ENCODE data around the gene GALNT9.
"Not testable (repeated sequence)": the region's sequence is repeated elsewhere in the genome, so short reads cannot be mapped to it uniquely, and the experiment has no call there.

GALNT9 gene

DNA sequence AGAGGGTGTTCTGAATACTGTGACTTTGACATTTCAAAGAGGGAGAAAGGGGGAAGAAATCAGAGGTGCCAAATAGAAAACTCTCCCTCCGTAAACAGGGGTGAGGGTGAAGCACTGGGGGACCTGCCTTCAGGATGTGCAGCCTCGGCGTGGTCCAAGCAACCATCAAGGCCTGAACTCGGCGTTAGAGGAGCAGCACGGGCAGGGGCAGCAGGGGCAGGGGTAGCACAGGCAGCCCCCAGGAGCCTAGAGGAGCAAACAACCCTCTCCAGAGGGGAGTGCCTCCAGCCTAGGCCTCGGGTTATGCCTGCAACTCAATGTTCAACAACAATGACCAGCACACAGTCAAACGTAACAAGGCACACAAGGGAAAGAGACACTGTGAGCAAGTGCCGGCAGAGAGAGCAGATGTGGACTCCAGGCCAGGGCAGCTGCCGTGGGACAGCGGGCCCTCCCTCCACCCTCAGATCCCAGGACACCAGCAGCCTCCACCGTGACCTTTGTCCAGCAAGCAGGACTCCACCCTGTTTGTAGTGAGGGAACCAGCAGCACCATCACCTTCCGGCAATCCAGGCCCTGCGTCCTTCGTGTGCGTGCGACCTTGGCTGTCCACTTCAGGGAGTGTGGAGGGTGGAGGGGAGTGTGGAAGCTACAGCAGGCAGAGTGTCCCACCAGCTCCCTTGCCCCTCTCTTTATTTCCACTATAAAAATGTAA lies 18.0 kb downstream of the GALNT9 start:
- DNase-seq: no peak

DNA sequence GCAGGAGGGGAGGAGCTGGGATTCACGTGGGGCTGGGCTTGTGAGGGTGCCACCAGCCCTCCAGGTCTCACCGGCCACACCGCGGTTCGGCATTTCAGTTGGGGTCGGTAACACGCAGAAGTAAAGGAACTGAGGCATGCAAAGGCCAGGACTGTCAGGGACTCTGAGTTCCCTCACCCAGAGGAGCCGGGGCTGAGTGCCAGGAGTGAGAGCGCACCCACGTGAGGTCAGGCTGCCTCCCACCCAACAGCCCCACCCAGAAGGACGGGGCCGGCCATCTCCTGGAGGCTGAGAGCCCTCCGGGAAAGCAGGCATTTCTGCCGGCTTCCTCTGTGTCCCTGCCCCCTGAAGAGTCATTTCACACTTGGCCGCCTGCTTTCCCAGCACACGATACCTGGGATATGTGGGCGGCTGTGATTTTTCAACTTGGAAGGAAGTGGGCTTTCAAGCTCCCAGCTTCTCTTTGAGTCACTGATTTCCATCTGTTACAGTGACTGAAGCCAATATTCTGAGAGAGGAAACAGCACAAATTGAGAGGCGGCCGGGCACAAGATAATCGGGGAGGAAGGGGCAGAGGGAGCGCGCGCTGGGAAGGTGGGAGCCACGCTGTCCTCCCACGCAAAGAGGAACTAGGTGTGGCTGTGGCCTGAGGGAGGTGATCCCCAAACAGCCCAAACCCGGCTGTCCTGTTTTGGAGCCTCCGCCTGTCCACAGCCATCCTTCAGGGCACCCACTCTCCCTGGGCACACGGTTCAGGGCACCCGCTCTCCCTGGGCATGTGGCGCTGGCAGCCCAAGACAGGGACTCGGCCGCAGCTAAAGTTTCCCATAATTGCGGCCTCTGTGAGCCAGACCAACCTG lies 19.0 kb downstream of the GALNT9 start:
- DNase-seq: no peak

DNA sequence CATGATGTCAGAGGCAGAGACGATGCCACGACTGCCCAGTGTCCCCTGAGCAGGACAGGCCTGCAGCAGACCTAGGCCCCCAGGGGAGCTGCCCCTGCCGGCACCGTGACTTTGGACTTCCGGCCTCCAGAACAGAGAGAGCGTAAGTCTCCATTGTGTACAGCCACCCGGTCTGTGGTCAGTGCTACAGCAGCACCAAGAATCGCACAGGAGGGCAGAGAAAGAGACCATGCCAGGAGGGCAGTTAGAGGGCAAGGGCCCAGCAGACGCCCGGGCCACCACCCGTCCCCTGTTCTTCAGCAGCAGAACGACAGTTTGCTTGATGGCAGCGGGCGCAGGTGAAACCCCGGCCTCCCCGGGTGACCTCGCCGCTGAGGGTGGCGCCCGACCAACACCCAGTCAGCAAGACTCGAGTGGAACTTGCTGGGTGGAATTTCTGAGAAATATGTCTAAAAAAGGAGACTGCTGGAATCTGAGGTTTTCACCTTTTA lies 19.7 kb downstream of the GALNT9 start:
- DNase-seq: no peak

DNA sequence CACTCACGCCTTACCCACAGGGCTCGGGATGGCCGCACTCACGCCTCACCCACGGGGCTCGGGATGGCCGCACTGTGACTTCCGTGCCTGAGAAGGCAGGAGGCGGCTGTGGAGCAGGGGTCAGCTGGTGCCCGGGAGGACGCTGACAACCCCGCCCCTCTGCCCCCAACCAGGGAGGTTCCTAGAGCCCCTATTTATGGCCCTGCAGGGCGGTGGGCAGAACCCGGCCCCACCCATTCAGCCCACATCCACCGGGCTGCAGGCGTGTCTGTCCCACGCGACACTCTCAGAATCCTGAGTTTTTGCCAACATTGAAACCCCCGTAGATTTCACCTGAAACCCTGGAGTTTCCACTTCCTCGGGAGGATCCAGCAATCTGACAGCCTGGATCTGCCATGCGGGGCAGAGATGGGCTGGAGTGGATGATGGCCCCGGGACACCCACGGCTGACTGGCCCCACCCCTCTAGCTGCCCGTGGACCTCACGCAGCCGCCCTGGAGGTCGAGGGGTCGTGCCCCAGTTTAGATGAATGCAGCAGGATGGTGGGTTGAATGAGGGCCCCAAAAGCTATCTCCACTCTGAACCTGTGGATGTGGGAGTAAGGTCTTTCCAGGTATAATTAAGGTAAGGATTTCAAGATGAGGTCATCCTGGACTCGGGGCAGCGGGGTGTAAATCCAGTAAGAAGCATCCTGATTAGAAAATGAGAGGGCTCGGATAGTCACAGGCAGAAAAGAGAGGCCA lies 20.4 kb downstream of the GALNT9 start:
- no peak for DNase-seq

DNA sequence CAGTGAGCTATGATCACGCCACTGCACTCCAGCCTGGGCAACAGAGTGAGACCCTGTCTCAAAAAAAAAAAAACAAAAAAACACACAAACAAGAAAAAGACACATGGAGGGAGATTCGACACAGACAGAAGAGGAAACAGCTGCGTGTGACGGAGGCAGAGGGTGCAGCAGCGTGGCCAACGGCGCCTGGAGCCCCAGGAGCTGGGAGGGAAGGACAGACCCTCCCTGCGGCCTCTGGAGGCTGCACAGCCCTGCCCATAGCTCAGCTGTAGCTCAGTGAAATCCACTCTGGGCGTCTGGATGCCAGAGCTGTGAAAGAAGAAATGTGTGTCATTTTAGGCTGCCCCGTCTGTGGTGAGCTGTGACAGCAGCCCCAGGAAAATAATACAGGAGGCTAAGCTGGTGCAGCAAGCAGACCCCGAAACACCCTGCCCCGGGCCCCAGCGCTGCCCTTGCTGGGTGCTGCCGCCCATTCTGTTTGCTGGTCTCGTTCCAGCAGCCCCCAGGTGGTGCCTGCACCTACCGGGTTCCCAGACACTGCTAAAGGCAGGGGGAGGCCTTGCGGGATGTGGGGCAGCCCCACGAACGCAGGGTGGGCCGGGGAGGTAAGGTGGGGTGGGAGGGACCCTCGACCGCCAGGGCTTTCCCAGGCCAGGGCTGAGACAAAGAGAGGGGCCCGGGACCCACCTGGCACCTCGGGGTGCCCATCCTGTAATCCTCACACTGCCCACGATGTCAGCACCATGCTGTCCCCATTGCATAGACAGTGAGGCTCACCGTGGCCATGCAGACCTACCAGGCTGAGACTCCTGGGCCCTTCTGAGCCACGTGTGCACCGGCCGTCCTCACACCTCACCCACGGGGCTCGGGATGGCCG lies 21.2 kb downstream of the GALNT9 start:
- DNase-seq: no peak

DNA sequence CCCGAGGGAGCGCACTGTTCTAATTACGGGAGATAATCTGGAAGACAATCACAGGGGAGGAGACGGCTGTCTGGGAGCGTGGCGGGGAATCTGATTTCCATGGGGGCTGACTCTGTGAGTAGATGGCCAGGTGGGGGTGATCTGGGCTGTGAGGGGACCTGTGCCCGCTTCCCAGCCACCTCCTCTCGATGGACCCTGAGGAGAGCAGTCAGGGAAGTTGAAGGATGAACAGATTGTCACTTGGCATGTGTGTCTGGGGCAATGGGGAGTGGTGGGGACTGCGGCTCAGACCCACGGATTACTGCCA lies 22.6 kb downstream of the GALNT9 start:
- no peak for DNase-seq

DNA sequence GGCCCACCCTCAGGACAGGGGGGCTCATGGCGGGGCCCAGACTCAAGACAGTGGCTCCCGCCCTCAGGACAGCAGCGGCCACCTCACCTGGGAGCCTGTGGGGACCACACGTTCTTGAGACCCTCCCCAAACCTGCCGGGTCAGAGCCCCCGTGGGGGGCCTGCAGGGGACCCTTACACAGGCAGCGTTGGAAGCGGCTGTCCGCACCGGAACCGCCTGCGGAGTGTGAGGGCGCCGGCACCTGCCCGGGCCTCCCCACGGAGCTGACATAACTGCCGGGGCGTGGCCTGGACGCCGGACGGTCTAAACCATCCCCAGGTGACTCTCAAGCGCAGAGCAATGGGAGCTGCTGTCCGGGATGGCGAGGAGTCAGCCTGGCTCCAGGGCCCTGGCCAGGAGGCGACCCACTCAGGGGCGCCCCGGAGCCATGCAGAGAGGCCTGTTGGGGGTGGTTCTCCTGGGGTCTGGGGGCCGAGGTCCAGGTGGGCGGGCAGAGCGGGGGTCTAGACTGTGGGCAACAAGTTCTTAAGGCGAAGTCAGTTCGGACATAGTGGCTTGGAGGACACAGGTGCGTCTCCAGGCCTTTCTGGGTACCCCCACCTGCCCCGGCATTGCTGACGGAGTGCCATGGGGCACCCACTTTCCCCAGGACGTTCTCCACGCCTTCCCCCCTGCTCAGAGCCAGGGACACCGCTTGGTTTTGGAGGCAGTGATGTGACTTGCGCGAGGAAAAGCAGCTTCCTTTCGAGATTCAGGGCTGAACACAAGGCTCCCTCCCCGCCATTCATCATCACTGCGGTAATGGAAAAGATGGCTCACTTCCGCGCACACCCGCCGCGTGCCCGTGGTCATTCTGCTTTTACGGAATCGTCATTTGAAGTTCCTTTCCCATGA lies 23.2 kb downstream of the GALNT9 start:
- no peak for DNase-seq

DNA sequence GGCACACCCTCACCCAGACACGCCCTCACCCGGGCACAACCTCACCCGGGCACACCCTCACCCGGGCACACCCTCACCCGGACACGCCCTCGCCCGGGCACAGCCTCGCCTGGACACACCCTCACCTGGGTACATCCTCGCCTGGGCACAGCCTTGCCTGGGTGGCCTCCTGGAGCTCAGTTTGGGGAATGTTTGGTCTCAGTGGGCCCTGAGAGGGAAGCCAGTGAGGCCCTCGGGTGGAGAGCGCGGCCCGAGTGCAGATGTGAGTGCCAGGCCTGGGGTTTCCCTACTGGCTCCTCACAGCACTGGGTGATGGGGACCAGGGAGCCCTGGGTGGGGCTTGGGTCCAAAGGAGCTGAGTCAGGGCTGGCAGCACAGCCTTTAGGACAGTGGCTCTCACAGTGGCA lies 23.8 kb downstream of the GALNT9 start:
- no peak for DNase-seq

DNA sequence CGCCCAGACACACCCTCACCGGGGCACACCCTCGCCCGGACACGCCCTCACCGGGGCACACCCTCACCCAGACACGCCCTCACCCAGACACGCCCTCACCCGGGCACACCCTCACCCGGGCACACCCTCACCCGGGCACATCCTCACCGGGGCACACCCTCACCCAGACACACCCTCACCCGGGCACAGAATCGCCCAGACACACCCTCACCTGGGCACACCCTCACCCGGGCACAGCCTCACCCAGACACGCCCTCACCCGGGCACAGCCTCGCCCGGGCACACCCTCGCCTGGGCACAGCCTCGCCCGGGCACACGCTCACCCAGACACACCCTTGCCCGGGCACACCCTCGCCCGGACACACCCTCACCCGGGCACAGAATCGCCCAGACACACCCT lies 24.5 kb downstream of the GALNT9 start:
- not testable (repeated sequence) for DNase-seq

DNA sequence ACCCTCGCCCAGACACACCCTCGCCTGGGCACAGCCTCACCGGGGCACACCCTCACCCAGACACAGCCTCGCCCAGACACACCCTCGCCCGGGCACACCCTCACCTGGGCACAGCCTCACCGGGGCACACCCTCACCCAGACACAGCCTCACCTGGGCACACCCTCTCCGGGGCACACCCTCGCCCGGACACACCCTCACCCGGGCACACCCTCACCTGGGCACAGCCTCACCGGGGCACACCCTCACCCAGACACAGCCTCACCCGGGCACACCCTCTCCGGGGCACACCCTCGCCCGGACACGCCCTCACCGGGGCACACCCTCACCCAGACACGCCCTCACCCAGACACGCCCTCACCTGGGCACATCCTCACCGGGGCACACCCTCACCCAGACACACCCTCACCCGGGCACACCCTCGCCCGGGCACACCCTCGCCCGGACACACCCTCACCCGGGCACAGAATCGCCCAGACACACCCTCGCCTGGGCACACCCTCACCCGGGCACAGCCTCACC lies 25.5 kb downstream of the GALNT9 start:
- DNase-seq: not testable (repeated sequence)

DNA sequence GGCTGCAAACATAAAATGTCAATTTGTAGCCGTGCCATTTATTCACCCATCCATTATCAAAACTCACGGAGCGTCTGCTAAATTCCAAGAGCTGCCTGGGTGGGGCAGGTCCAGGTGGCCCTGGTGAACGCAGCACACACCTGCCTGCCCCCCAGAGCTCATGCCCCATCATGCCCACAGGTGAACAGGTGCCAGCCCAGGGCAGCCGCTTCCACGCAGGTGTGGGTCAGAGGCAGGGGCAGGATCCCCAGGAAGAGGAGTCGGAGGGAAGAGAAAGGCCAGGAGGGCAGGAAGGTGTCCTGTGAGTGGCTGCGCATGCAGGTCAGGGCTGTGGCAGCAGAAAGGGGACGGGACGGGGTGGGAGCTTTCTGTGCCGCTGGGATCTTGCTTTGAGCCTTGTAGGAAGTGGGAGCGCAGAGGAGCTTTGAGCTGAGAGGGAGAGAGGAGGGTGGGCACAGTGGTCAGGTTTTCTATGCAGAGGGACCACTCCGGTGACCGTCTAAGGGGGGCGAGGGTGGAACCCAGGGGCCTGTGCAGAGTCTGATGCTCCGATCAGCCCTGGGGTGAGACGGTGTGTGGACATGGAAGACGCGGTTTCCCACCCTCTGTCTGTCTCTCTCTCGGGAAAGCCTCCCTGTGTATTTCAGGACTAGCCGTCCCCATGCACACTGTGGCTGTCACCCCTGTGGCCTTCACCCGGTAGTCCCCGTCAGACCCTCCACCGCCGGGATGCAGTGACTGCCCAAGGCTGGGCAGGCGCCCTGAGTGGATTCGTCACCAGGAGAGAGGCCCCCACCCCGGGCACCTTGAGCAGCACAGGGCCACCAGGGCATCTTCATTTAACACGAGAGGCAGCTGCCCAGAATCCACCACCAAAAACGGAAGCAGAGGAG lies 26.7 kb downstream of the GALNT9 start:
- DNase-seq: no peak

DNA sequence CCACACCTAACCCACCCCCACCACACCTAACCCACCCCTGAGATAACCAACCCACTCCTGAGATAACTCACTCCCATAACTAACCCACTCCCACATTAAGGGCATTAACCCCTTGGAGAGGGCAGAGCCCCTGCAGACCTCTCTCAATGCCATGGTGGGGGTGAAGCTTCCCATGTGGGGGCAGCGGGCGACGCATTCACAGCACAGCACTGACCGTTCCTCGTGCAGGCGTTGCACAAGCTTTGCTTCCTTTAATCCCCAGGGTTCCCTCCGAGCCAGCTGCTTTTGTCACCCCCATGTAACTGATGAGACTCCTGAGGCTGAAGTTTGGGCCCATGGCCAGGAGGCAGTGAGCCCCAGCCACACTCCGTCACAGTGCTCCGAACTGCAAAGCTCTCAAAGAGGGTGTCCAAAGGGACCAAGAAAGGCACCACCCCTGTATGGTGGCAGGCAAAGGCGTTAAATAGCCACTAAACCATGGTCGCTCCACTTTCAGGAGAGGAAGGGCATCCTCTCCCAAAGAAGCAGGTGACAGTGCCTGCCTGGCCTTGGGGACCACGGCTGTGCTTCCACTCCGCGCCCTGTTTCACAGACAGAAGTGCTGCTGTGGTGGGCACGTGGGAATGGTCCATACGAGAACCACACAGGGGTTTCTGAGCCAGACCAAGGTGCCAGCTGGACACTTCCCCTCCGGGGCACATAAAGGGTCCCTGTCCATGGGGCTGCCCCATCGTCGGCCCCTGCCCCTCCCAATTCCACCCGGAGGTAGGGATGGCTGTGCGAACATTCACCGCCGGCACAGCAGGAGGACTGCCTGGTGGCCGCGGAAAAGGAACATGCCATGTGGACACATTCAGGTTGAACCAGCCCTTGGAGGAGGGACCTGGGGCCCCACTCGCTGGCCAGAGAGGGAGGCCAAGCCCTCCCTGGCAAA lies 28.3 kb downstream of the GALNT9 start:
- no peak for DNase-seq

DNA sequence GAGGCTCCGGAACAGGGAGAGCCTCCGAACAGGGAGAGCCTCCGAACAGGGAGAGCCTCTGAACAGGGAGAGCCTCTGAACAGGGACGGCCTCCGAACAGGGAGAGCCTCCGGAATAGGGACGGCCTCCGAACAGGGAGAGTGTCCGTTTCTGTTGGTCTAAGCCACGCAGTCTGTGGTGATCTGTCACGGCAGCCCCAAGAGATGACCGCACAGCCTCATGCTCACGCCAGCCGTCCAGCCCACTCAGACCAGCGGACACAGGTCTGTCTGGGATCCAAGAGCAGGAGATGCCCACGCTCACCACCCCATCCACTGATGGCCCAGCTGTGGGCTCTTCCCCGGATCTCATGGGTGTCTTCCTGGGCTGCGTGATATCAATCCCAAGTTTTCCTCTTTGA lies 33.3 kb downstream of the GALNT9 start:
- DNase-seq: no peak

DNA sequence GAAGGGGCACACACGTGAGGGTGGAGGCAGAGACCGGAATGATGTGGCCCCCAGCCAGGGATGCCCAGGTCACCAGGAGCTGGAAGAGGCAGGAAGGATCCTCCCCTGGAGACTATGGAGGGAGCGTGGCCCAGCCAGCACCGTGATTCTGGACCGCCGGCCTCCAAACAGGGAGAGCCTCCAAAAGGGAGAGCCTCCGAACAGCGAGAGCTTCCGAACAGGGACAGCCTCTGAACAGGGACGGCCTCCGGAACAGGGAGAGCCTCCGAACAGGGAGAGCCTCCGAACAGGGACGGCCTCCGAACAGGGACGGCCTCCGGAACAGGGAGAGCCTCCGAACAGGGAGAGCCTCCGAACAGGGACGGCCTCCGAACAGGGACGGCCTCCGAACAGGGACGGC lies 33.8 kb downstream of the GALNT9 start:
- DNase-seq: not testable (repeated sequence)

DNA sequence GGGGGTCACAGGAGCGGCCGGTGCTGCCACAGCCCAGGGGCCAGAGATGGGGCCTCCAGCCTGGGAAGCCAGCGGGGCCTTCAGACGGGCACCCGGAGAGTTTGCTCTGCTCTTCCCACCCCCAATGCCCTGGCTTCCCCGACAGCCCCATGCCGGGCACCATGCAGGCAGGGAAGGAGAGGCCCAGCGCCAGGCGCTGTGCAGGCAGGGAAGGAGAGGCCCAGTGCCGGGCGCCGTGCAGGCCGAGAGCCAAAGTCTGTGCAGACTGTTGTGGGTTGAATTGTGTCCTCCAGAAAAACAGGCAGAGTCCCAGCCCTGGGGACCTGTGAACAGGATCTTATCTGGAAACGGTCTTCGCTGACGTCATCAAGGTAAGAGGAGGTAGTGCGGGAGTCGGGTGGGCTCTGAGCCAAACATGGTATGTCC lies 34.3 kb downstream of the GALNT9 start:
- no peak for DNase-seq

DNA sequence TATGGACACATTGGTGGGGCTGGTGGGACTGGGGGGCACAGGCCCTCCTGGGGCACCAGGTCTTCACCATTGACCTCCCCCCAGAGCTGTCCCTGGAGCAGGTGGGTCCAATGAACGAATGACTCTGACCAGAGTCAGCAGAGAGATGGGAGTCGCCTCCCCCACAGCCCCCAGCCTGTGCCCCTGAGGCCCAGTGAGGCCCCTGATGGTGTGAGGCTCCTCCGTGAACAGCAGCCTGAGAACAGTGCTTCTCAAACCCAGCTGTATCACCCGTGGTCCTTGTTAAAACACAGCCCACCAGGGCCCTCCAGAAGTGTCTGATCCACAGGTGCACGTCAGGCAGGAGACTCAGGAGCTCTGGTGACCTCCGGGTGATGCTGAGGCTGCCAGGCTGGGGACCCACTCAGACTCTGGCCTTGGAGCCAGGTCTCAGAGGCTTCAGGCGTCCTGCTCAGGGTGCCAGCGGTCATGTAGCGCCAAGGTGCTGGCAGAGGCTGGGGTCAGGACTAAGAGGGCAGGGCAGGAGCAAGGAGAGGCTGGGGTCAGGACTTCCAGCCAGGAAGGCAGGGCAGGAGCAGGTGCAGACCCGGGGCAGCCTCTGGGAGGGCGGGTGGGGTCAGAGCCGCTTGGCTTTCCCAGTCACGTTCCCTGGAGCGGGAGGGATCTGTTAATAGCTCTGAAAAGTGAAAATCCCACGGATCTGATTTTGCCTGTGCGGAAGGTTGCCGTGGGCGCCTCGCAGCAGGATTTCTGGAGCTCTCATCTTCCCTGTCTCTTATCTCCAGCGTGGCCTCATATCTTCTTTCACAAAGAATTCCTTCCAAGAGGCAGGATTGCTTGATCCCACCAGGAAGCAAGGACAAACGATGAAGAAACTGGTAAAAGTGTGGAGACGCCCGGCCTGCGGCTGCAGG lies 35.0 kb downstream of the GALNT9 start:
- no peak for DNase-seq

DNA sequence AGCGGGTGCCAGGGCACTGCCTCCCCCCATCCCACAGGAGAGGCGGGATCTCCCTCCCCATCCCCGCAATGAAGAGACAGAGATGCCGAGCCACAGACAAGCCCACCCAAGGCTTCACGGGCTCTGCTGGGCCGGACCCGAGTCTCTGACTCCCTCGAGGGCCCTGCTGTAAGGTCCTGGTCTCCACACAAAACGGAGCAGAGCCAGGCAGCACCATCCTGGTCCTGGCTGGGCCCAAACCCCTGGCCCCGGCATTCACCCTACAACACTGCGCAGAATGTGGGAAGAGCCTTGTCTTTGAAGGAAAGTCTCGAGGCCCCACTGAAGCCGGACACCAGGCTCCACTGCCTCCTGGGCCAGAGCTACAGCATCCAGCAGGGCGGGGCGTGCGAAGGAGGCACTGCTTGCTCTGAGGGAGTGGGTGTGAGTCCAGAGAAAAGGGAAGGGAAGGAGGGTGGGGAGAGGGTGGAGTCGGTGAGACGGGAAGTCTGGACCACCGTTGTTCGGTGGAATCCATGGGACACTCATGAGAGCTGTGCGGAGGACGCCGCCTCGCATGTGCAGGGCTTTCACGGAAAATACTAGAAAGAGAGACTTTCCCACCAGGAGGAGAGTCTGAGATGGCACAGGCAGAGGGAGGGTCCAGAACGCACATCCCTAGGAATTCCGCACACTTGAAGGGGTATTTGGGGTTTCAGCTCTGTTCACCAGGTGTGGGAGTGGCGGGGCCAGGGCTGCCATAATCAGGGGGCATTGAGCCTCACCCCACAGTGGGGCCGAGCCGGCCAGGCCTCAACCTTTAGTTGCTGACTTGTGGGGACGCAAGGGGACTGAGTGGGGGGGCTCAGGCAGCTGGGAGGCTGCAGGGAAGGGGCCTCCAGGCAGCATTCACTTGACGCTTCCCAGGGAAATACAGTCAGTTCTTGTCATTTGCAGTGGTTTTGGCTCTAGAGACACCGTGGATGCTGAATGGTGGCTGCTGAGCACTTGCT lies 36.8 kb downstream of the GALNT9 start:
- DNase-seq: no peak

Measured in NCI-H2029 (cell line).